NOMO-1 treated with DMSO at 0.1 percent for 48 hours (cell line): Measurements from ENCODE around the gene LRRC27.

Experiments used
- DNase-seq: peaks from one replicate; lab custom pipeline; 2025; ENCODE audit not compliant: unreplicated experiment; lab: John Stamatoyannopoulos, UW

LRRC27 gene

GRCh38 chr10:132355754-132356153 is 23.8 kb downstream of the LRRC27 start:
- no peak for DNase-seq

GRCh38 chr10:132356621-132357195 is 24.7 kb downstream of the LRRC27 start:
- DNase-seq, result no peak

- DNase-seq, result no peak
These were observed 25.5 kb downstream of the LRRC27 start for GRCh38 chr10:132357286-132358058.

GRCh38 chr10:132359305-132360040 is 27.5 kb downstream of the LRRC27 start:
- no peak for DNase-seq

- no peak for DNase-seq
These were observed 28.9 kb downstream of the LRRC27 start for GRCh38 chr10:132360766-132361447.

- no peak for DNase-seq
These were observed 29.6 kb downstream of the LRRC27 start for GRCh38 chr10:132361581-132362101.

GRCh38 chr10:132362151-132362611 is 30.2 kb downstream of the LRRC27 start:
- no peak for DNase-seq

GRCh38 chr10:132363376-132363775 is 31.4 kb downstream of the LRRC27 start:
- no peak for DNase-seq

GRCh38 chr10:132363921-132364593 is 32.1 kb downstream of the LRRC27 start:
- no peak for DNase-seq

GRCh38 chr10:132364594-132364970 is 32.6 kb downstream of the LRRC27 start:
- DNase-seq, result no peak

GRCh38 chr10:132365102-132365501 is 33.1 kb downstream of the LRRC27 start:
- no peak for DNase-seq

GRCh38 chr10:132366006-132366405 is 34.0 kb downstream of the LRRC27 start:
- no peak for DNase-seq

- no peak for DNase-seq
These were observed 34.5 kb downstream of the LRRC27 start for GRCh38 chr10:132366499-132366898.

- DNase-seq, result no peak
These were observed 36.4 kb downstream of the LRRC27 start for GRCh38 chr10:132368391-132368790.

GRCh38 chr10:132368881-132369635 is 37.1 kb downstream of the LRRC27 start:
- no peak for DNase-seq

- no peak for DNase-seq
These were observed 37.7 kb downstream of the LRRC27 start for GRCh38 chr10:132369636-132370185.

GRCh38 chr10:132370426-132371340 is 38.7 kb downstream of the LRRC27 start:
- no peak for DNase-seq

GRCh38 chr10:132371641-132372081 is 39.7 kb downstream of the LRRC27 start:
- no peak for DNase-seq
